H1 (cell line): ENCODE results near the gene PITPNC1. TPM values are rescaled to one million over a fixed set of nuclear protein-coding genes. Genes with fewer than 3 reads are reported as not detected.

ENCODE experiments used
- CTCF ChIA-PET: fragments of 300-600 bp; sonication (Branson Sonifier 250); formaldehyde crosslinking; loops from one replicate; lab custom pipeline; 2021; ENCODE audit not compliant: partially characterized antibody; lab: Charles Lee
- POLR2A ChIA-PET: fragments of 300-600 bp; sonication (Branson Sonifier 250); formaldehyde crosslinking; loops from one replicate; lab custom pipeline; 2021; ENCODE audit warnings: inconsistent platforms; ENCODE audit not compliant: partially characterized antibody; lab: Charles Lee
- DNase-seq, 2 experiments: peaks; one replicate each; pipeline versions ENCODE4 v3.0.0 to v3.0.0-alpha.2; 2010 to 2022; ENCODE audit warnings: low spot score in 2 of 2, low read depth in 1 of 2, mixed read lengths in 1 of 2
- FAIRE-seq: peaks from 2 replicates; lab custom pipeline; 2011; peaks lifted over from hg19 to GRCh38; lab: Jason Lieb, UNC
- H2AFZ ChIP-seq: 2 replicates; pipeline ENCODE4 v1.8.1; 2012; ENCODE audit warnings: low read length, inconsistent platforms
- H2AK5ac ChIP-seq: 2 replicates; pipeline ENCODE4 v1.6.1; 2013; ENCODE audit warnings: low read depth, low read length
- H2BK120ac ChIP-seq: replicated peaks from 2 replicates; pipeline ENCODE3; 2013; ENCODE audit warnings: low read depth, low read length, inconsistent platforms
- H2BK12ac ChIP-seq: 2 replicates; pipeline ENCODE4 v1.6.1; 2013; ENCODE audit warnings: low read depth, low read length
- H2BK15ac ChIP-seq: 2 replicates; pipeline ENCODE4 v1.6.1; 2013; ENCODE audit warnings: low read length
- H2BK20ac ChIP-seq: 2 replicates; pipeline ENCODE4 v1.6.1; 2013; ENCODE audit warnings: low read length
- H2BK5ac ChIP-seq: 2 replicates; pipeline ENCODE4 v1.6.1; 2013; ENCODE audit warnings: low read depth, low read length
- H3K14ac ChIP-seq: 2 replicates; pipeline ENCODE4 v1.6.1; 2013; ENCODE audit warnings: inconsistent platforms; ENCODE audit not compliant: insufficient read length
- H3K18ac ChIP-seq: 2 replicates; pipeline ENCODE4 v1.6.1; 2013; ENCODE audit warnings: low read length; ENCODE audit errors: extremely low read depth
- H3K23ac ChIP-seq: 2 replicates; pipeline ENCODE4 v1.6.1; 2013; ENCODE audit warnings: inconsistent platforms; ENCODE audit not compliant: insufficient read length
- H3K23me2 ChIP-seq: 2 replicates; pipeline ENCODE4 v1.6.1; 2013; ENCODE audit warnings: low read depth, low read length
- H3K27ac ChIP-seq: 2 replicates; pipeline ENCODE4 v1.6.1; 2011; ENCODE audit warnings: low read depth, low read length, inconsistent platforms
- H3K27me3 ChIP-seq, 4 experiments: replicated peaks in 1 of 4; 1 replicate in 1 of 4; 2 replicates in 3 of 4; pipeline versions ENCODE4 v1.6.1 to v1.8.1; 2011 to 2013; ENCODE audit warnings: low read length in 3 of 4, mild to moderate bottlenecking in 3 of 4, inconsistent platforms in 2 of 4, mixed read lengths in 2 of 4, moderate library complexity in 1 of 4; ENCODE audit not compliant: control insufficient read depth in 3 of 4, insufficient read depth in 3 of 4; ENCODE audit errors: extremely low read depth in 1 of 4
- H3K36me3 ChIP-seq, 4 experiments: 2 replicates each; pipeline versions ENCODE4 v1.6.1 to v1.8.1; 2011 to 2013; ENCODE audit warnings: mild to moderate bottlenecking in 4 of 4, low read length in 3 of 4, moderate library complexity in 2 of 4, control low read depth in 1 of 4, inconsistent platforms in 1 of 4; ENCODE audit not compliant: insufficient read depth in 4 of 4, control insufficient read depth in 2 of 4
- H3K4ac ChIP-seq: replicated peaks from 2 replicates; pipeline ENCODE3; 2013; ENCODE audit warnings: low read length, low read depth, mixed read lengths, inconsistent platforms; ENCODE audit not compliant: insufficient read length
- H3K4me1 ChIP-seq, 4 experiments: replicated peaks in 1 of 4; 1 replicate in 1 of 4; 2 replicates in 3 of 4; pipeline versions ENCODE4 v1.6.1 to v1.8.1; 2011 to 2013; ENCODE audit warnings: low read length in 3 of 4, inconsistent platforms in 2 of 4, mixed read lengths in 1 of 4; ENCODE audit not compliant: insufficient read depth in 4 of 4, control insufficient read depth in 3 of 4
- H3K4me2 ChIP-seq, 2 experiments: 2 replicates each; pipeline versions ENCODE4 v1.6.1 to v1.8.1; 2011 to 2013; ENCODE audit warnings: low read depth in 2 of 2, low read length in 2 of 2, control low read depth in 1 of 2, inconsistent platforms in 1 of 2, mild to moderate bottlenecking in 1 of 2; ENCODE audit not compliant: insufficient read depth in 1 of 2
- H3K4me3 ChIP-seq, 4 experiments: fragments of 200-600, 300-600 bp in 1 of 4; sonication (generic), shearing (Covaris generic), sonication (Bioruptor Twin) in 1 of 4; 2 replicates each; pipeline versions ENCODE4 v1.5.1 to v1.8.1; 2011 to 2016; ENCODE audit warnings: low read length in 4 of 4, low read depth in 3 of 4, control low read depth in 2 of 4, inconsistent platforms in 2 of 4, mild to moderate bottlenecking in 2 of 4, mixed read lengths in 1 of 4, moderate library complexity in 1 of 4; ENCODE audit not compliant: insufficient read depth in 2 of 4; ENCODE audit errors: extremely low read depth in 1 of 4
- H3K56ac ChIP-seq: replicated peaks from 2 replicates; pipeline ENCODE3; 2013; ENCODE audit warnings: low read depth, mild to moderate bottlenecking, mixed read lengths, low read length, inconsistent platforms; ENCODE audit not compliant: insufficient read length
- H3K79me1 ChIP-seq: 2 replicates; pipeline ENCODE4 v1.6.1; 2013; ENCODE audit warnings: low read depth, low read length, control low read depth
- H3K79me2 ChIP-seq, 2 experiments: 2 replicates each; pipeline versions ENCODE4 v1.6.1 to v1.8.1; 2012 to 2013; ENCODE audit warnings: low read length in 2 of 2, mild to moderate bottlenecking in 2 of 2, inconsistent platforms in 1 of 2; ENCODE audit not compliant: insufficient read depth in 2 of 2, control insufficient read depth in 1 of 2
- H3K9ac ChIP-seq, 4 experiments: replicated peaks in 1 of 4; 1 replicate in 1 of 4; 2 replicates in 3 of 4; pipeline versions ENCODE4 v1.6.1 to v1.8.1; 2011 to 2013; ENCODE audit warnings: low read depth in 3 of 4, low read length in 3 of 4, control low read depth in 2 of 4, mild to moderate bottlenecking in 2 of 4, moderate library complexity in 2 of 4, inconsistent platforms in 1 of 4; ENCODE audit errors: extremely low read depth in 1 of 4
- H3K9me3 ChIP-seq, 2 experiments: 2 replicates each; pipeline versions ENCODE4 v1.6.1 to v1.8.1; 2012 to 2013; ENCODE audit warnings: mild to moderate bottlenecking in 2 of 2, moderate library complexity in 2 of 2, control low read depth in 1 of 2, inconsistent platforms in 1 of 2, low read depth in 1 of 2, low read length in 1 of 2, mixed read lengths in 1 of 2; ENCODE audit not compliant: insufficient read depth in 2 of 2
- H4K20me1 ChIP-seq, 2 experiments: replicated peaks in 1 of 2; 2 replicates each; pipeline versions ENCODE3 to v1.8.1; 2011 to 2013; ENCODE audit warnings: inconsistent platforms in 2 of 2, low read length in 2 of 2, mild to moderate bottlenecking in 1 of 2; ENCODE audit not compliant: insufficient read depth in 2 of 2, control insufficient read depth in 1 of 2
- H4K5ac ChIP-seq: 2 replicates; pipeline ENCODE4 v1.6.1; 2013; ENCODE audit warnings: low read length, low read depth, mixed read lengths, inconsistent platforms; ENCODE audit not compliant: insufficient read length
- H4K8ac ChIP-seq: 2 replicates; pipeline ENCODE4 v1.8.0; 2013; ENCODE audit warnings: mild to moderate bottlenecking, moderate library complexity, low read length, inconsistent platforms; ENCODE audit not compliant: insufficient read depth; ENCODE audit errors: extremely low read depth
- H4K91ac ChIP-seq: replicated peaks from 2 replicates; pipeline ENCODE3; 2013; ENCODE audit warnings: low read length, mixed read lengths, inconsistent platforms; ENCODE audit not compliant: insufficient read length
- CBX8 ChIP-seq: fragments of 300-800, 300-1000 bp; sonication (generic); IDR thresholded peaks from 2 replicates; pipeline ENCODE4 v1.7.1; 2016; ENCODE audit warnings: low read depth, low read length, borderline replicate concordance
- EP300 ChIP-seq, 2 experiments: IDR thresholded peaks; 1 replicate in 1 of 2; 2 replicates in 1 of 2; pipeline ENCODE4 v1.6.1; 2011 to 2012; ENCODE audit warnings: low read depth in 2 of 2, low read length in 2 of 2, mild to moderate bottlenecking in 2 of 2, borderline replicate concordance in 1 of 2, inconsistent platforms in 1 of 2, moderate library complexity in 1 of 2
- TAF7 ChIP-seq: optimal IDR thresholded peaks from 2 replicates; pipeline ENCODE3; 2011; ENCODE audit warnings: low read depth, mild to moderate bottlenecking, inconsistent platforms, low read length, moderate library complexity, borderline replicate concordance
- WGBS, 2 experiments: shearing (Covaris generic) in 1 of 2; methylation state at CpG; one replicate each; pipeline versions ENCODE4 v1.1.6 to v1.1.7; 2013 to 2015; ENCODE audit warnings: low lambda C conversion rate in 2 of 2, mixed read lengths in 2 of 2, inconsistent platforms in 1 of 2, low coverage in 1 of 2, missing lambda C conversion rate in 1 of 2; ENCODE audit not compliant: insufficient replicate concordance in 2 of 2, insufficient coverage in 1 of 2, insufficient read length in 1 of 2; ENCODE audit errors: extremely low coverage in 1 of 2, missing lambda C conversion rate in 1 of 2; 5-methylcytosine and 5-hydroxymethylcytosine counted together
- polyA plus RNA-seq, 7 experiments: library from polyadenylated mRNA; depleted of rRNA in 3 of 7; stranded (reverse) in 5 of 7; unstranded in 2 of 7; fragments of >200 nt in 5 of 7; fragments of 200-250 nt in 2 of 7; gene quantifications; 1 replicate in 5 of 7; 2 replicates in 1 of 7; 4 replicates in 1 of 7; pipeline versions ENCODE4 v1.2.1 to v1.2.3, GENCODE V29; 2011 to 2013; ENCODE audit warnings: missing spikeins in 2 of 7, mixed read lengths in 2 of 7
- total RNA-seq: library from RNA; stranded (reverse); fragmentation: NEBNext Ultra II Directional; extraction: Animal tissue kit (Norgen Biotek cat#: 25700); gene quantifications from 2 replicates; pipeline ENCODE4 v1.2.1, GENCODE V29; 2021

PITPNC1 gene
- total and polyA plus RNA-seq, 2 of the 8 experiments (the other 6 are each of a cell fraction or from before 2014, with no cell fraction given), result 17.6 to 54.7 TPM

- H4K8ac ChIP-seq, result no peak overlapping the region
- no peak overlapping the region for H4K5ac ChIP-seq
- DNase-seq, result no peak
- no peak overlapping the region for H2BK20ac ChIP-seq
- H3K56ac ChIP-seq, result no peak overlapping the region
- no peaks in the 10 kb centered on the region for H3K79me2 ChIP-seq
- no peak overlapping the region for H2BK5ac ChIP-seq
- H2BK15ac ChIP-seq, result no peak overlapping the region
- ChIA-PET POLR2A (no interaction called here), CTCF (interaction anchor here (0.6 to 1.1 kb wide), 4 partner anchors 9 to 202 kb away, joined by 3 to 4 read pairs (median 3); no protein-coding TSS in a partner anchor)
- H3K36me3 ChIP-seq, result no peaks in the 10 kb centered on the region
- no peaks in the 10 kb centered on the region for H3K9me3 ChIP-seq
- no peaks in the 10 kb centered on the region for H4K20me1 ChIP-seq
- no peaks in the 10 kb centered on the region for H3K4me1 ChIP-seq
- H3K27ac ChIP-seq, result no peak overlapping the region
- H2AK5ac ChIP-seq, result no peak overlapping the region
- no peaks in the 10 kb centered on the region for H3K23me2 ChIP-seq
- H3K9ac ChIP-seq, result no peak overlapping the region
- no peak overlapping the region for H3K4me2 ChIP-seq
- no peaks in the 10 kb centered on the region for H3K79me1 ChIP-seq
- H3K4ac ChIP-seq, result no peak overlapping the region
- FAIRE-seq, result no peak
- H3K27me3 ChIP-seq, result no peaks in the 10 kb centered on the region
- H3K18ac ChIP-seq, result no peak overlapping the region
- no peak overlapping the region for H2BK120ac ChIP-seq
- no peak overlapping the region for H4K91ac ChIP-seq
- H3K23ac ChIP-seq, result no peak overlapping the region
- WGBS, 2 experiments, result 92 to 100% methylated on average over 1 to 7 of the region's 8 CpGs
- H2BK12ac ChIP-seq, result no peak overlapping the region
- H3K4me3 ChIP-seq, result no peak overlapping the region
- no peak for TF ChIP-seq CBX8
- no peak for TF ChIP-seq TAF7
- no peak for TF ChIP-seq EP300 (IDR thresholded peaks at IDR 0.05; ENCODE audit: borderline replicate concordance in 1 of 2, low read depth in 2 of 2, low read length in 2 of 2)
- no peak overlapping the region for H2AFZ ChIP-seq
- H3K14ac ChIP-seq, result no peak overlapping the region
Measured at GRCh38 chr17:67680445-67681224, 303.6 kb downstream of the PITPNC1 start.
